Measurements from ENCODE around the gene SNTN.

The SNTN gene

DNA sequence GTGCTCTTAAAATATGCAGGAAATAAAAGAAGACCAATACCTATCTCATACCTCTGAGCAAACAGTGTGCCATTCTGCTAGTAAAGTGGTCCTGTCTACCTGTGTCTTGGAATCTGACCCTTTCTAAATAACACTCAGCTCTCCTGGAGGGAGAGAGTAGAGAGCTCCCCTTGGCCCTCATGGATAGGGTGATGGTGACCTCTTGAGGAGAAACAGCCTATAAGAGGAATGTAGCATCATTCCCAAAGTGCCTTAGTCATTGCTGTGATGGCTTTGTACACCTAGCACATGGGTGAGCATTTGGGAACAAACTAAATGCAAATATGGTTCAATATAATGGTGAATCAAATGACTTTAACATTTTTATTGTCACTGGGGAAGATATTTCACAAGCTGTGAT is 10.0 kb downstream of the SNTN start:
- Histone ChIP-seq H3K4me1 (ENCODE audit: control insufficient read depth in 2 of 2, insufficient read depth in 1 of 2, low read depth in 1 of 2, low read length in 2 of 2) (no peaks in the 10 kb centered on the region), H3K18ac (ENCODE audit: low read length) (no peak overlapping the region), H3K4me3 (ENCODE audit: low read length in 2 of 2) (no peak overlapping the region), H3K27me3 (ENCODE audit: control insufficient read depth in 3 of 3, insufficient read depth in 3 of 3, low read depth in 1 of 3, low read length in 3 of 3) (no peaks in the 10 kb centered on the region), H3K9me3 (replicated peaks in 1 of 2; ENCODE audit: control insufficient read depth in 2 of 2, insufficient read depth in 1 of 2, low read depth in 1 of 2, low read length in 2 of 2) (no peaks in the 10 kb centered on the region), H2BK15ac (ENCODE audit: low read length) (no peak overlapping the region), H3K79me1 (ENCODE audit: low read depth, low read length) (no peaks in the 10 kb centered on the region), H3K9ac (ENCODE audit: low read depth, low read length, poor library complexity) (no peak overlapping the region), H2BK5ac (ENCODE audit: low read length) (no peak overlapping the region), H3K14ac (ENCODE audit: low read length) (no peak overlapping the region), H2BK120ac (ENCODE audit: low read depth, low read length) (no peak overlapping the region), H3K27ac (replicated peaks; ENCODE audit: low read length) (no peak overlapping the region), H2BK12ac (ENCODE audit: low read length) (no peak overlapping the region), H3K4me2 (ENCODE audit: insufficient read depth, low read length, poor library complexity, severe bottlenecking) (no peak overlapping the region), H2AFZ (ENCODE audit: low read length) (no peak overlapping the region), H4K8ac (ENCODE audit: low read depth, low read length) (no peak overlapping the region), H3K36me3 (replicated peaks in 1 of 2; ENCODE audit: control insufficient read depth in 2 of 2, insufficient read depth in 2 of 2, low read length in 2 of 2) (no peaks in the 10 kb centered on the region), H2AK5ac (ENCODE audit: low read depth, low read length) (no peak overlapping the region), H4K91ac (ENCODE audit: low read depth, low read length, poor library complexity) (no peak overlapping the region), H3K4ac (ENCODE audit: low read length) (no peak overlapping the region), H3K23ac (ENCODE audit: low read depth, low read length, poor library complexity) (no peak overlapping the region)
- no peak for DNase-seq (ENCODE audit: low spot score)

DNA sequence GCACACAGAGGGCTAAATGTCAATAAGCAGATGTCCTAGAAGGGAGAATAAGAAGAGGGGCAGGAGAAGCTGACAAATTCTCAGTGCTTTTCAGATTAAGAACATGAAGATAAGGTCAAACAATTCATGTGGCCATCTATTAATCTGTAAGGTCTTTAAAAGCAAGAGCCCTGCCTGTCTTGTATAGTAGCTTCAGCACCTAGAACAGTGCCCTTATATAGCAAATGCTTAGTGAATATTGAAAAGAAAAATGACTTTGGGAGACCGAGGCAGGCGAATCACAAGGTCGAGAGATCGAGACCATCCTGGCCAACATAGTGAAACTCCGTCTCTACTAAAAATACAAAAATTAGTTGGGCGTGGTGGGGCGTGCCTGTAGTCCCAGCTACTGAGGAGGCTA is 18.1 kb downstream of the SNTN start:
- no peak overlapping the region for H2BK120ac ChIP-seq (ENCODE audit: low read depth, low read length)
- no peak overlapping the region for H2BK12ac ChIP-seq (ENCODE audit: low read length)
- no peak overlapping the region for H3K4me2 ChIP-seq (ENCODE audit: insufficient read depth, low read length, poor library complexity, severe bottlenecking)
- DNase-seq (ENCODE audit: low spot score) = no peak
- no peak overlapping the region for H2AFZ ChIP-seq (ENCODE audit: low read length)
- H3K23ac ChIP-seq (ENCODE audit: low read depth, low read length, poor library complexity) = no peak overlapping the region
- H3K27me3 ChIP-seq (ENCODE audit: control insufficient read depth in 3 of 3, insufficient read depth in 3 of 3, low read depth in 1 of 3, low read length in 3 of 3) = no peaks in the 10 kb centered on the region
- H2AK5ac ChIP-seq (ENCODE audit: low read depth, low read length) = no peak overlapping the region
- H4K8ac ChIP-seq (ENCODE audit: low read depth, low read length) = no peak overlapping the region
- H3K14ac ChIP-seq (ENCODE audit: low read length) = no peak overlapping the region
- no peak overlapping the region for H3K18ac ChIP-seq (ENCODE audit: low read length)
- WGBS, 2 donors (ENCODE audit: extremely low coverage in 2 of 2, insufficient read length in 2 of 2, insufficient replicate concordance in 1 of 2) = no CpG with 5 or more reads among the region's 7 CpGs
- H3K9me3 ChIP-seq (replicated peaks in 1 of 2; ENCODE audit: control insufficient read depth in 2 of 2, insufficient read depth in 1 of 2, low read depth in 1 of 2, low read length in 2 of 2) = no peaks in the 10 kb centered on the region
- H3K79me1 ChIP-seq (ENCODE audit: low read depth, low read length) = no peaks in the 10 kb centered on the region
- no peaks in the 10 kb centered on the region for H3K4me1 ChIP-seq (ENCODE audit: control insufficient read depth in 2 of 2, insufficient read depth in 1 of 2, low read depth in 1 of 2, low read length in 2 of 2)
- H3K27ac ChIP-seq (replicated peaks; ENCODE audit: low read length) = no peak overlapping the region
- H3K9ac ChIP-seq (ENCODE audit: low read depth, low read length, poor library complexity) = no peak overlapping the region
- no peak overlapping the region for H3K4ac ChIP-seq (ENCODE audit: low read length)
- no peak overlapping the region for H4K91ac ChIP-seq (ENCODE audit: low read depth, low read length, poor library complexity)
- no peak overlapping the region for H2BK15ac ChIP-seq (ENCODE audit: low read length)
- H2BK5ac ChIP-seq (ENCODE audit: low read length) = no peak overlapping the region
- no peak overlapping the region for H3K4me3 ChIP-seq (ENCODE audit: low read length in 2 of 2)
- H3K36me3 ChIP-seq (replicated peaks in 1 of 2; ENCODE audit: control insufficient read depth in 2 of 2, insufficient read depth in 2 of 2, low read length in 2 of 2) = no peaks in the 10 kb centered on the region

DNA sequence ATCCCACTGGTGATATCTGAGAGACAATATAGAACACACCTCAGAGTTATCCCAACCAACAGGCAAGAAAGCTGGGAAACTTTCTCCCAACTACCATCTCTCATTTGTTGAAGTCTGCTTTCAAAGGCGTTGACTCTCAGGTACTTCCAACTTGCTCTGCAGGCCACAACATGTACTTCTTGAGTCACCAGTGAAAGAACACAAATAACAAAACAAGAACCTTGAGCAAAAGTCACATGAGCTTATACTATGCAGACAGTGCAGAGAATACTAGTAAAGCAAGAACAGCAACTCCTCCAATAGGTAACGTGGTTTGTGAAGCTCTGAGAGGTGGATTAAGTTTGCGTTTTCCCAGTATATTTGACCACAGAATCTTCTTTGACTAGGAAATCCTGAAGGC is 20.6 kb downstream of the SNTN start:
- H4K8ac ChIP-seq (ENCODE audit: low read depth, low read length) = no peak overlapping the region
- no peak overlapping the region for H4K91ac ChIP-seq (ENCODE audit: low read depth, low read length, poor library complexity)
- H3K79me1 ChIP-seq (ENCODE audit: low read depth, low read length) = no peaks in the 10 kb centered on the region
- H3K23ac ChIP-seq (ENCODE audit: low read depth, low read length, poor library complexity) = no peak overlapping the region
- no peak overlapping the region for H2AK5ac ChIP-seq (ENCODE audit: low read depth, low read length)
- WGBS, 2 donors (ENCODE audit: extremely low coverage in 2 of 2, insufficient read length in 2 of 2, insufficient replicate concordance in 1 of 2) = no CpG with 5 or more reads among the region's 3 CpGs
- H2AFZ ChIP-seq (ENCODE audit: low read length) = no peak overlapping the region
- H2BK5ac ChIP-seq (ENCODE audit: low read length) = no peak overlapping the region
- H3K27ac ChIP-seq (replicated peaks; ENCODE audit: low read length) = no peak overlapping the region
- no peaks in the 10 kb centered on the region for H3K27me3 ChIP-seq (ENCODE audit: control insufficient read depth in 3 of 3, insufficient read depth in 3 of 3, low read depth in 1 of 3, low read length in 3 of 3)
- H3K4me3 ChIP-seq (ENCODE audit: low read length in 2 of 2) = no peak overlapping the region
- H3K4me2 ChIP-seq (ENCODE audit: insufficient read depth, low read length, poor library complexity, severe bottlenecking) = no peak overlapping the region
- H3K9ac ChIP-seq (ENCODE audit: low read depth, low read length, poor library complexity) = no peak overlapping the region
- H3K4me1 ChIP-seq (ENCODE audit: control insufficient read depth in 2 of 2, insufficient read depth in 1 of 2, low read depth in 1 of 2, low read length in 2 of 2) = no peaks in the 10 kb centered on the region
- no peak overlapping the region for H2BK15ac ChIP-seq (ENCODE audit: low read length)
- no peaks in the 10 kb centered on the region for H3K9me3 ChIP-seq (replicated peaks in 1 of 2; ENCODE audit: control insufficient read depth in 2 of 2, insufficient read depth in 1 of 2, low read depth in 1 of 2, low read length in 2 of 2)
- H2BK12ac ChIP-seq (ENCODE audit: low read length) = no peak overlapping the region
- H3K18ac ChIP-seq (ENCODE audit: low read length) = no peak overlapping the region
- H3K4ac ChIP-seq (ENCODE audit: low read length) = no peak overlapping the region
- H2BK120ac ChIP-seq (ENCODE audit: low read depth, low read length) = no peak overlapping the region
- H3K14ac ChIP-seq (ENCODE audit: low read length) = no peak overlapping the region
- H3K36me3 ChIP-seq (replicated peaks in 1 of 2; ENCODE audit: control insufficient read depth in 2 of 2, insufficient read depth in 2 of 2, low read length in 2 of 2) = no peaks in the 10 kb centered on the region
- DNase-seq (ENCODE audit: low spot score) = no peak

DNA sequence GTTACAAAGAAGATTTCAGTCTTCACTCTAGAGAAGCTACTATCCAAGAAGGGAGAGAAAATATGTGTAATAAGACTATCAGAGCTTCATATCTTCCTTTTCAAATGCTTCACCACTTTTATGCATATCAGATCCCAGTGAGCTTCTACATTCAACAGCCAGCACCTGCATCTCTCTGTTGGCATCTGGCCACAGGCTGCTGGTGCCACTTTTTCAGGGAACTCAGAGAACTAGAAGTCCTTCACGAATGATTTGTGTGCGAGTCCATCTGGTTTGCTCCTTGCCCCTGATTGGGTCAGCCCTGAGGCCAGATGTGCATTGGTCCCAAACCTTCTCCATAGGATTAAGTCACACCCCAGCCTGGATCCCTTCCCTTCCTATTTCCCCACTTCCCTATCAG is 22.1 kb downstream of the SNTN start:
- no peaks in the 10 kb centered on the region for H3K27me3 ChIP-seq (ENCODE audit: control insufficient read depth in 3 of 3, insufficient read depth in 3 of 3, low read depth in 1 of 3, low read length in 3 of 3)
- no peak for DNase-seq (ENCODE audit: low spot score)
- no peak overlapping the region for H2BK15ac ChIP-seq (ENCODE audit: low read length)
- no peak overlapping the region for H3K18ac ChIP-seq (ENCODE audit: low read length)
- H3K4me3 ChIP-seq (ENCODE audit: low read length in 2 of 2) = no peak overlapping the region
- no peak overlapping the region for H2BK120ac ChIP-seq (ENCODE audit: low read depth, low read length)
- no peaks in the 10 kb centered on the region for H3K4me1 ChIP-seq (ENCODE audit: control insufficient read depth in 2 of 2, insufficient read depth in 1 of 2, low read depth in 1 of 2, low read length in 2 of 2)
- no peak overlapping the region for H3K4ac ChIP-seq (ENCODE audit: low read length)
- H2BK12ac ChIP-seq (ENCODE audit: low read length) = no peak overlapping the region
- H3K14ac ChIP-seq (ENCODE audit: low read length) = no peak overlapping the region
- no peak overlapping the region for H3K4me2 ChIP-seq (ENCODE audit: insufficient read depth, low read length, poor library complexity, severe bottlenecking)
- H4K8ac ChIP-seq (ENCODE audit: low read depth, low read length) = no peak overlapping the region
- no peak overlapping the region for H2AFZ ChIP-seq (ENCODE audit: low read length)
- H3K9me3 ChIP-seq (replicated peaks in 1 of 2; ENCODE audit: control insufficient read depth in 2 of 2, insufficient read depth in 1 of 2, low read depth in 1 of 2, low read length in 2 of 2) = no peaks in the 10 kb centered on the region
- no peak overlapping the region for H4K91ac ChIP-seq (ENCODE audit: low read depth, low read length, poor library complexity)
- H3K9ac ChIP-seq (ENCODE audit: low read depth, low read length, poor library complexity) = no peak overlapping the region
- no CpG with 5 or more reads among the region's 2 CpGs for WGBS, 2 donors (ENCODE audit: extremely low coverage in 2 of 2, insufficient read length in 2 of 2, insufficient replicate concordance in 1 of 2)
- no peaks in the 10 kb centered on the region for H3K36me3 ChIP-seq (replicated peaks in 1 of 2; ENCODE audit: control insufficient read depth in 2 of 2, insufficient read depth in 2 of 2, low read length in 2 of 2)
- no peak overlapping the region for H3K23ac ChIP-seq (ENCODE audit: low read depth, low read length, poor library complexity)
- no peak overlapping the region for H3K27ac ChIP-seq (replicated peaks; ENCODE audit: low read length)
- no peak overlapping the region for H2AK5ac ChIP-seq (ENCODE audit: low read depth, low read length)
- H3K79me1 ChIP-seq (ENCODE audit: low read depth, low read length) = no peaks in the 10 kb centered on the region
- no peak overlapping the region for H2BK5ac ChIP-seq (ENCODE audit: low read length)
